Tibial nerve (tissue), 4 donors: ENCODE measurements around the gene DPP4. TPM values are rescaled to one million over a fixed set of nuclear protein-coding genes. Genes with fewer than 3 reads are reported as not detected.

Experiments
- DNase-seq, 2 donors: peaks; one replicate each; pipeline ENCODE4 v3.0.0-alpha.2; 2019; ENCODE audit warnings: low spot score in 2 of 2
- H3K27ac ChIP-seq, 4 donors: fragments of 200-600 bp; sonication (generic) in 3 of 4; one replicate each; pipeline ENCODE4 v1.5.1; 2017 to 2019; ENCODE audit warnings: mild to moderate bottlenecking in 1 of 4
- H3K27me3 ChIP-seq, 2 donors: fragments of 200-600 bp; sonication (generic) in 1 of 2; one replicate each; pipeline versions ENCODE4 v1.5.1 to v1.6.0; 2017 to 2019
- H3K36me3 ChIP-seq, 3 donors: fragments of 200-600 bp; sonication (generic); one replicate each; pipeline ENCODE4 v1.5.1; 2018 to 2019
- H3K4me1 ChIP-seq, 4 donors: fragments of 200-600 bp; sonication (generic) in 3 of 4; one replicate each; pipeline ENCODE4 v1.5.1; 2017 to 2019
- H3K4me3 ChIP-seq, 4 donors: fragments of 200-600 bp; sonication (generic) in 3 of 4; one replicate each; pipeline ENCODE4 v1.5.1; 2017 to 2019; ENCODE audit warnings: mild to moderate bottlenecking in 1 of 4, moderate library complexity in 1 of 4
- H3K9me3 ChIP-seq, 4 donors: fragments of 200-600 bp; sonication (generic) in 3 of 4; one replicate each; pipeline ENCODE4 v1.5.1; 2017 to 2019
- CTCF ChIP-seq, 5 experiments: fragments of 200-600 bp in 3 of 5; fragments of 450-650 bp in 2 of 5; sonication (generic) in 3 of 5; IDR thresholded peaks; one replicate each; pipeline ENCODE4 v1.5.1; 2016 to 2019; ENCODE audit warnings: antibody characterized with exemption in 5 of 5, mild to moderate bottlenecking in 3 of 5, moderate library complexity in 2 of 5
- EP300 ChIP-seq, 2 donors: sonication (generic); formaldehyde crosslinking; IDR thresholded peaks; one replicate each; pipeline ENCODE4 v1.6.1; 2017; ENCODE audit warnings: antibody characterized with exemption in 2 of 2, mild to moderate bottlenecking in 1 of 2
- POLR2A ChIP-seq, 2 donors: fragments of 450-650 bp; IDR thresholded peaks; one replicate each; pipeline ENCODE4 v1.6.1; 2017; ENCODE audit warnings: antibody characterized with exemption in 2 of 2, mild to moderate bottlenecking in 2 of 2, moderate library complexity in 2 of 2
- WGBS, 2 donors: methylation state at CpG; one replicate each; pipeline ENCODE4 v1.1.5; 2018; 5-methylcytosine and 5-hydroxymethylcytosine counted together
- total RNA-seq, 4 donors: library from RNA; depleted of rRNA; stranded (reverse); fragments of >200 nt; gene quantifications; one replicate each; pipeline ENCODE4 v1.1.0, GENCODE V29; 2016

The DPP4 gene
- 10 to 100 TPM in 3 of 4 donors, 1 to 10 TPM in 1; 5.2 to 22.8 (median 17.3) TPM for total RNA-seq

GRCh38 chr2:162073888-162074631 lies at the start of gene DPP4:
Gene DPP4, minus strand, starts transcription at chr2:162074215. Its CDS starts 234 bp downstream, at chr2:162073981.
- Histone ChIP-seq H3K9me3 (peaks cover 0 to 9% (median 0%) of the 10 kb centered on the region in 4 donors), H3K4me3 (peak within 1 kb of the TSS; percentile 39 to 66 (median 56)), H3K4me1 (peaks cover 0 to 42% (median 2%) of the 10 kb centered on the region in 4 donors), H3K36me3 (no peaks in the 10 kb centered on the region), H3K27ac (peak within 1 kb of the TSS; percentile 17 to 79 (median 58)), H3K27me3 (peaks cover 0 to 8% of the 10 kb centered on the region in 2 donors)
- WGBS, 2 donors = 2% methylated on average over 31 of the region's 71 CpGs
- TF ChIP-seq POLR2A (IDR thresholded peaks at IDR 0.05) (no peak), CTCF (IDR thresholded peaks at IDR 0.05) (no peak), EP300 (IDR thresholded peaks at IDR 0.05) (no peak)
- no peak for DNase-seq

- no peak for DNase-seq
- peaks cover 0 to 18% (median 3%) of the 10 kb centered on the region in 4 donors for H3K4me1 ChIP-seq
- peaks cover 0 to 10% (median 0%) of the 10 kb centered on the region in 4 donors for H3K9me3 ChIP-seq
- 58 to 64% methylated on average over 7 of the region's 7 CpGs for WGBS, 2 donors
- H3K27me3 ChIP-seq = no peaks in the 10 kb centered on the region
- H3K4me3 ChIP-seq = no peak overlapping the region
- H3K36me3 ChIP-seq = no peaks in the 10 kb centered on the region
- TF ChIP-seq EP300 (IDR thresholded peaks at IDR 0.05) = peak in 1 of 2 donors; percentile 14
- no peak for TF ChIP-seq POLR2A (IDR thresholded peaks at IDR 0.05)
- peak overlapping the region in 1 of 4 donors; percentile 8 for H3K27ac ChIP-seq
These were observed 44.4 kb upstream of the DPP4 start for GRCh38 chr2:162118166-162119031.

GRCh38 chr2:162116352-162116751 lies 42.3 kb upstream of the DPP4 start:
- Histone ChIP-seq H3K9me3 (peaks cover 0 to 10% (median 0%) of the 10 kb centered on the region in 4 donors), H3K4me1 (peaks cover 0 to 21% (median 3%) of the 10 kb centered on the region in 4 donors), H3K4me3 (no peak overlapping the region), H3K36me3 (no peaks in the 10 kb centered on the region), H3K27ac (no peak overlapping the region), H3K27me3 (no peaks in the 10 kb centered on the region)
- no peak for TF ChIP-seq EP300 (IDR thresholded peaks at IDR 0.05)
- TF ChIP-seq CTCF (IDR thresholded peaks at IDR 0.05) = no peak
- no peak for TF ChIP-seq POLR2A (IDR thresholded peaks at IDR 0.05)
- DNase-seq = no peak

GRCh38 chr2:162115076-162115475 lies 41.1 kb upstream of the DPP4 start:
- TF ChIP-seq EP300 (IDR thresholded peaks at IDR 0.05) (no peak), POLR2A (IDR thresholded peaks at IDR 0.05) (no peak), CTCF (IDR thresholded peaks at IDR 0.05) (no peak)
- Histone ChIP-seq H3K27me3 (no peaks in the 10 kb centered on the region), H3K9me3 (peaks cover 0 to 10% (median 0%) of the 10 kb centered on the region in 4 donors), H3K27ac (no peak overlapping the region), H3K4me1 (peaks cover 0 to 21% (median 3%) of the 10 kb centered on the region in 4 donors), H3K36me3 (no peaks in the 10 kb centered on the region), H3K4me3 (no peak overlapping the region)
- DNase-seq = no peak
- WGBS, 2 donors = 96 to 100% methylated on average over 2 of the region's 2 CpGs

GRCh38 chr2:162114271-162114670 lies 40.3 kb upstream of the DPP4 start:
- H3K27me3 ChIP-seq = no peaks in the 10 kb centered on the region
- peaks cover 0 to 10% (median 0%) of the 10 kb centered on the region in 4 donors for H3K9me3 ChIP-seq
- TF ChIP-seq EP300 (IDR thresholded peaks at IDR 0.05) (no peak), POLR2A (IDR thresholded peaks at IDR 0.05) (no peak), CTCF (IDR thresholded peaks at IDR 0.05) (no peak)
- no peak for DNase-seq
- H3K4me1 ChIP-seq = peaks cover 0 to 21% (median 3%) of the 10 kb centered on the region in 4 donors
- no peak overlapping the region for H3K4me3 ChIP-seq
- WGBS, 2 donors = 3 to 5% methylated on average over 1 of the region's 1 CpG
- H3K36me3 ChIP-seq = no peaks in the 10 kb centered on the region
- H3K27ac ChIP-seq = no peak overlapping the region
